Activated CD4-positive, alpha-beta T cell treated with anti-CD3 and anti-CD28 coated beads for 48 hours (primary cell): Measurements from ENCODE around the gene WNT10A.

ENCODE experiments used
- DNase-seq: peaks from one replicate; pipeline ENCODE4 v3.0.0-alpha.2; 2020

WNT10A gene

DNA sequence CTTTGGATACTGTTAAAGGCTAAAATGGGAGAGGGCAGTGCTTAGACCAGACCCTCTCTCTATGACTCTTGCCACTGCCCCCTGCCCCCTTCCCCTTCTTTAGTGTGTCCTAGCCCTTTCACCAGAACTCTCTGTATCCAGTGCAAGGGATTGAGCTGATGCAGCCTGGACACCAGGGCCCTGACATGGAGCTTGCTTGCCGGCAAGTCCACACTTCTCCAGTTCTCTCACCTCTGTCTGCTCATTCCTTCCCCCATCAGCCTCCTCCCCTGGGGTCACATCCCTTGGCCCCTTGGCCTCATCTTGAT, 22.6 kb upstream of the WNT10A start:
- no peak for DNase-seq

DNA sequence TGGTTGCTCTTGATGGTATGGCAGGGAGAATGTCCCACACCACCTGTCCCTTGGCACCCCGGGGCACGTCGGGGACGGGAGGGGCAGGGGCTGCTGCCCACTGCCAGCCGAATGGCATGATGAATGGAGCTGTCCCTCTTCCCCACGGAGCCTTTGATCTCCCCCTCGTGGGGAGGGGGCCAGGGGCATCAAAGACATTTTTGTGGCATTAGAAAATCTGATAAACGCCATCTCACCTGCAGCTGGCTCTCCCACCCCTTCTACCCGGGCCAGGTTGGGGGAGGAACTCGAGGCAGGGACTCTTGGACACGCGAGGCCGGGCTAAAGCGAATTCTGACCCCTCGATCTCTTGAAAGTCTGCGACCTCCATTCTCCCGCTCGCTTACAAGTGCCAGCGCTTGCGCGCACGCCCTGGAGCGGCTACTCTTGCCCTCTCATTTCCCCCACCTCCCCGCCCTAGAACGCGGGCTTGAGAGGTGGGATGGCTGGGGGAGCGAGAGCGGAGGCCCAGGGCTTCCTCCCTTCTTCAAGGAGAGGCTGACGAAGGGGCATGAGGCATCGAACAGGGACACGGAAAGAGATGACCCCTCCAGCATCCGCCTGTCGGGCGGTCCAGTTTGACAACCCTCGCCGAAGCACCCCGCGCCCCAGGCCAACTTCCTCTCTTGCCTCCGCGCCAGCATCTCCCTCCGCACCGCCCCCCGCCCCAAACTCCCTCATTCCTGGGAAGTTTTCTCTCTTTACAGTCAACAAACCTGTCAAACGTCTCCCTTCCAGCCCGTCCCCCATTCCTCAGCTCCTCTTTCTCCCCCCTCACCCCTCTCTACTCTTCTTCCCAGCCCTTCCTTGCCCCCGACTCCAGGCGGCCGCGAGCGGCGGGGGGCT, 21.7 kb upstream of the WNT10A start:
- no peak for DNase-seq

DNA sequence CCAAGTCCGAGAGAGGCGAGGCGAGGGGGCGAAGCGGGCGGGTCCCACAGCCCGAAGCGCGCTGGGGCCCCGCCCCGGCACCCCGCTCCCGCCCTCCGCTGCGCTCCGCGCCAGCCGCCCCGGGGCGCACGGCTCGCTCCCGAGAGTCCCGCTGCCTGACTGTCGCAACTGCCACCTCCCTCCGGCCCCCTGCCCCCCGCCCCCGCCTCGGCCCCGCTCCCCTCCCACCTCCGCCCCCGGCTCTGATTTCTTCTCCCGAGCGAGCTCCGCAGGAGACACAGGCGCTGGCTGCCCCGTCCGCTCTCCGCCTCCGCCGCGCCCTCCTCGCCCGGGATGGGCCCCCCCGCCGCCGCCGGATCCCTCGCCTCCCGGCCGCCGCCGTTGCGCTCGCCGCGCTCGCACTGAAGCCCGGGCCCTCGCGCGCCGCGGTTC, 21.1 kb upstream of the WNT10A start, which contains the start of gene WNT6:
TSS of gene WNT6 (plus strand) at position 250 of the 432 bp plus-strand sequence. CDS start 233 bp downstream, outside the sequence.
- no peak for DNase-seq

DNA sequence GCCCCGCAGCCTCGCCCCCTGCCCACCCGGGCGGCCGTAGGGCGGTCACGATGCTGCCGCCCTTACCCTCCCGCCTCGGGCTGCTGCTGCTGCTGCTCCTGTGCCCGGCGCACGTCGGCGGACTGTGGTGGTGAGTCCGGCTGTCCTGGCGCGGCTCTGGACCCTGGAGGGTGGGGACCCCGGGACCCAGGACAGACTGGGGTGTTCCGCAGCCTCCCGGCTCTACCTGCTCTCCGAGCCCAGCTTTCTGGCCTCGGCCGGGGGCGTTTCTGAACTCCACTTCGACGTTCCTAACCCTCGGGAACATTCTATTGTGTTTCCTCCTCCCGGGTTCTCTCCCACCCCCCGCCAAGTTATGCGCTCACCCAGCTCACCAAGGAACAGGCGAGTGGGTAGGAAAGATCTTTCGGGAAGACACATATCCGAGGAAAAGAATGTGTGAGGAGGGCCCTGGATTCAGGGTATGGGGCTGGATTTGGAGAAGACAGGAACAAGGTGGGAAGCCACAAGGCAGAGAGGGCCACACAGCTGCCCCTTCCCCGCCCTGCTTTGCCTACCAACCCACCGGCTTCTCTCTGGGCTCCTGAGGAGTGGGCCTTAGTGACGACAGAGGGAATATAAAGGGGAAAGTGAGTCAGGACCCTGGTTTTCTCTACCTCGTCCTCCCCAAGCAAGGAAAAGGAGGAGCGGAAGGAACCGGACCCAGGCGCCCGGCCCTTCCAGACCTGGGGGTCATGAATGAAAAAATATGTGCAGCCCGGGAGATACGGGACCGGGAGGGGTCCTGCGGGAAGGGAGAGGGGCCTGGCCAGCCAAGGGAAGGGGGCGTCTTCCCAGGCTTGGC, 20.4 kb upstream of the WNT10A start:
- DNase-seq = no peak

DNA sequence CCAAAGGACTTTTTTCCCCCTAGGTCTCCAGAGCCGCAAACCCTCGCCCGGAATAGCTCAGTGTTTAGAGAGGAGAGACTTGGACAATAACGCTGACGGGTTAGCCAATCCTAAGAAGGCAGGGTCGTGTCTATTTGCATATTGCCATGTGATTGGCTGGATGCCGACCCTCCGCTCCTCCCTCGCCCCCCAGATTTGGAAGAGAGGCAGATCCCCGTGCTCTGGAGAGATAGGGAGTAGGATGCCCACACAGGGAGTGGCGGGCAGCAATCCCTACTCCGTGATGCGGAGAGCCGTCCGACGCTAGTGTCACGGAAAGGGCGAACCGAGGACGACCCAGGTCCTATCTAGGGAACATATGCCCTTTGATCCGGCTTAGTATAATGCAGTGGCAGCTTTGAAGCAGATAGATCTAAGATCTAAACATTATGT, 19.7 kb upstream of the WNT10A start:
- DNase-seq = no peak

DNA sequence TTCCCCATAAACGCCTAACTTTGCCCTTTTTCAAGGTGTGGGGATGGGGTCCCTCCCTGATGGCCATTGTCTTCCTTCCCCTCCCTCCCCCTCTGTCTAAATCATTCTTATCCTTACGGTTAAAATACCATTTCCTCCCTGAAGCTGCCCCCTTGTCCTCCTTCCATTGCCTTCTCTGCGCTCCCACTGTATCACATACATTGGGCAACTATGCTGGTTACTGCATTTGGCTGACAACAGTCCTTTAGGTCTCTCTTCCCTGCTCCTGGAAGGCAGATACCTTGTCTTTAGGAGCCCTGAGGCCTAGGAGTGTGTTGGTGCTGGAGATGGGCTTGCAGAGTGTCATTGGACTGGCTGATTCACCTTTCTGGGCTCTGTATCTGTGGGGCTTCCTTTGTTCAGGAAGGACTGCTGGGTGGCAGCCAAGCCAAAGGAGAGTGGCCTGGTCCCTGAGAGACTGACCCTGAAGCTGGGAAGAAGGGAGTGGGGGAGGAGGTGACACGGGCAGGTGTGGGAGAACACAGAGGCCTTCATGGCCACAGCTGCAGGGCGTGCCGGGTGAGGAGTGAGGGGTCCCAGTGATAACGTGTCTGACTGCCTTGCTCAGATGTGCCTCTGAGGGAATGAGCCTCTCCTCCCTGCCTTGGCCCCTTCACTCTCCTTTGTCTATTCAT, 18.9 kb upstream of the WNT10A start:
- no peak for DNase-seq

DNA sequence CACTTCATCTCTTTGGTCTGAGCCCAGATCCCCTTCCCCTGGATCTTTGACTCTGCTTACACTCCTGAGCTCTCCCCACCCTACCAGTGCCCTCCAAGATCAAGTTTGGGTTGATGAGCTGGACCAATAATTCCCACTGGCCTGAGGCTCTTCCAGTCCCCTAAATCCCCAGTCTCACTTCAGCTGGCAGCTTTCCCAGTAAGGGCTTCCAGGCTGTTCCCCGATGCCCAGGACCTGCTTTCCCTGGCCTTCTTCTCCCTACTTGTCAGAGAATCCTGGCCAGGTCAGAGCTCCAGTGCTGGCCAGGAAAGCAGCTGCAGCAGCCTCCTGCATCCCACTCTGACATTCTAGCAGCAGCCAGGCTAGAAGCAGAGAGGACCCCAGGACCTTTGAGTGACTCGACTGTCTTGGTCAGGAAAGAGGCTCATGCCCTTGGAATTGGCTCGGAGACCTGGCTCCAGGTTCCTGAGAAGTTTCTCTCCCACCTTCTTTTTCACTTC, 17.6 kb upstream of the WNT10A start:
- DNase-seq = no peak

DNA sequence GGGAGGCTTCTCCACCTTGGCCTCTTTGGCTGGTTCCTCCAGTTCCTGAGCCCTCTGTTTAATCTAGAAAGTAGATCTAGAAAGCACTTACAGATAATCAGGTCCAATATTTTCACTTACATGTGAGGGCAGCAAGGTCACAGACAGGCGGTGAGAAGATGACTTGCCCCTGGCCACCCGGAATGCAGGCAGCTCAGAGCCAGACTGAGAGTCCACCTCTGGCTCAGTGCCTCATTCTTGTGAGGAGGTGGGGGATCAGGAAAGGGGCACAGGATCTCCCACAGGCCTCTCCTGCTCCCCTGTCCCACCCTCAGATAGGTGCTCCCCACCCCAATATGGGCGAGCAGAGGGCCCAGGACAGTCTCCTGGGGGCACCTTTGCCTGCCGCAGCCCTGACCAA, 15.3 kb upstream of the WNT10A start:
- DNase-seq = no peak

DNA sequence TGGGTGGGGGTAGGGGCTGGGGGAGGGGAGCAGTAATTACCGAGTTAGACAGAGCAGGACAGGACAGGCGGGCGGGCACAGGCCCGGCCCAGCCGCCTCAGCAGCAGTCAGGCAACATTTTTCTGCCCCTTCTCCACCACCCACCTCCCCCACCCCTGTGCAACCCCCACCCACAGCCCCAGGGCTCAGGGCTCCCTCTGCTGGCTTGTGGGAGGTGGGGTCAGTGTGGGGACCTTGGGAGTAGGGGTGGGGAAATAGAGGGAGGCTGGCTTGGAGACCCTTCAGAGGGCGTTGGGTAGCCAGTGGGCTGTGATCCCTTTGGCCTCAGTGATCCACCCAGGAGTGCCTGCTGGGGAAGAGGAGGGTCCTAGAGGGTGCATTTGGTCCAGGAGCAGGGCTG, 14.7 kb upstream of the WNT10A start:
- DNase-seq = no peak

DNA sequence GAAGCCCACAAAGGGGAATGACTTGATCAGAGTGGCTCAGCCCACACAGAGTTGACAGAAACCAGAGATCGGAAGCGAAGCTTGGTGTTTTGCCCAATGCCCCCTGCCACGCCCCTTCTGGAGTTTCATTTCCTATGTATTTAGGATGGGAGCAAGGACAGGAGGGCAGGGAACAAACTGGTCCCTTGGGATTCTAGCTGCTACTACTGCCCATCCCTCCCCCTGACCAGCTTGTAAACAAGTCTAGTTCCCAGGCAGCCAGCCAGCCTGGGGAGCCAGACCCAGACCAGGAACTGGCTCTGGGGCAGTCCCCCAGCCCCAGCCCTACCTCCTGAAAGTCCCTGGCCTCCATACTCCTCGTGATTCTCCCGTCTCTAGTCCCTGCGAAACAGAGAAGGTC, 12.8 kb upstream of the WNT10A start:
- DNase-seq = no peak

DNA sequence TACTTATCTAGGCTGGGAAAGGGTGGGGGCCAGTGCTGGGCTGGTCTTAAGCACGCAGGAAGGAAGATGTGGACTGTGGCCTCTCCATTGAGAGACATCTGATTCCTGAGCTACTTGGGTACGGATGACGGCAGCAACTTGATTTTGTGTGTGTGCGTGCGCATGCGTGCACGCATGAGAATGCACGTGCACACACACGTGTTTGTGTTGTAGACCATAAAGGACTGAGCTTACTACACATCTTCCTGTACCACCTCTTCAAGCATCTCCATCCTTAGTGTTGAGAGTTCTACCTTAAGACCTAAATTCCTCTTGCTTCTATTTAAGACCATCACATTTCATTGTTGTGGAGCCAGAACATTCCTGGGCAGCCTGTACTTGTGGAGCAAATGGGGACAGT, 11.6 kb upstream of the WNT10A start:
- no peak for DNase-seq

DNA sequence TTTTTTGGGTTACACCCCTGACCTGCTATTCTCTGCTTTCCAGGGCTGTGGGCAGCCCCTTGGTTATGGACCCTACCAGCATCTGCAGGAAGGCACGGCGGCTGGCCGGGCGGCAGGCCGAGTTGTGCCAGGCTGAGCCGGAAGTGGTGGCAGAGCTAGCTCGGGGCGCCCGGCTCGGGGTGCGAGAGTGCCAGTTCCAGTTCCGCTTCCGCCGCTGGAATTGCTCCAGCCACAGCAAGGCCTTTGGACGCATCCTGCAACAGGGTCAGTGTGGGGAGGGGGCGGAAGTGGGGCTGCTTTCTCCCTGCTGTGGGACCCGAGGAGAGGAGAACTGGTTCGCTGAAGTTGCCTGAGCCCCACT, 9.7 kb upstream of the WNT10A start:
- DNase-seq = peak; percentile 8

DNA sequence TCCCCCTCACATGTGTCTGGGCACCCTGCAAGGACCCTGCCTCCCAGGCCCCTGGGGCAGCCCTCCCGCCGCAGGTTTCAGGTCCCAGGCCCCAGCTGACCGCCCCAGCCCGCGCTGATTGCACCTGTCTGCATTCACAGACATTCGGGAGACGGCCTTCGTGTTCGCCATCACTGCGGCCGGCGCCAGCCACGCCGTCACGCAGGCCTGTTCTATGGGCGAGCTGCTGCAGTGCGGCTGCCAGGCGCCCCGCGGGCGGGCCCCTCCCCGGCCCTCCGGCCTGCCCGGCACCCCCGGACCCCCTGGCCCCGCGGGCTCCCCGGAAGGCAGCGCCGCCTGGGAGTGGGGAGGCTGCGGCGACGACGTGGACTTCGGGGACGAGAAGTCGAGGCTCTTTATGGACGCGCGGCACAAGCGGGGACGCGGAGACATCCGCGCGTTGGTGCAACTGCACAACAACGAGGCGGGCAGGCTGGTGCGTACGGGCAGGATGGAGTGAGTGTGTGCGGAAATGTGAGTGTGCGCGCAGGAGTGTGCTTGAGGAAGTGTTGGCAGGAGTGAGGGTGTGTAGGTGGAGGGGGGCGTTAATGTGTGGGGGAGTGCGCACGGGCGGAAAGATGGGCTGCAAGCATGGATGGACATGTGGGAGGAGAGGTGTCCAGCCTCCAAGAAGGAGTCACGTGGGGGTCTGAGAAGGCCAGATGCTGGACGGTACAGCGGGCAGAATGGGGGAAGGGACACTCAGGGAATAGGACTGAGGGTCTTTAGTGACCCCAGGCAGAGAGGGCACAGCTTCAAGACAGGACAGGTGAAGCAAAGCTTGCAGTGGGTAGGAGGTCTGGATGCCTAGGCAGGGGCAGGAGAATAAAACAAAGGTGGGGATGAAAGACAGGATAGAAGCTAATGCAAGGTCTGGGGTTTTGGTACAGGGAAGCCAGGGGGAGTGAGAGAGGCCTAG, 9.0 kb upstream of the WNT10A start:
- peak; percentile 34 for DNase-seq

DNA sequence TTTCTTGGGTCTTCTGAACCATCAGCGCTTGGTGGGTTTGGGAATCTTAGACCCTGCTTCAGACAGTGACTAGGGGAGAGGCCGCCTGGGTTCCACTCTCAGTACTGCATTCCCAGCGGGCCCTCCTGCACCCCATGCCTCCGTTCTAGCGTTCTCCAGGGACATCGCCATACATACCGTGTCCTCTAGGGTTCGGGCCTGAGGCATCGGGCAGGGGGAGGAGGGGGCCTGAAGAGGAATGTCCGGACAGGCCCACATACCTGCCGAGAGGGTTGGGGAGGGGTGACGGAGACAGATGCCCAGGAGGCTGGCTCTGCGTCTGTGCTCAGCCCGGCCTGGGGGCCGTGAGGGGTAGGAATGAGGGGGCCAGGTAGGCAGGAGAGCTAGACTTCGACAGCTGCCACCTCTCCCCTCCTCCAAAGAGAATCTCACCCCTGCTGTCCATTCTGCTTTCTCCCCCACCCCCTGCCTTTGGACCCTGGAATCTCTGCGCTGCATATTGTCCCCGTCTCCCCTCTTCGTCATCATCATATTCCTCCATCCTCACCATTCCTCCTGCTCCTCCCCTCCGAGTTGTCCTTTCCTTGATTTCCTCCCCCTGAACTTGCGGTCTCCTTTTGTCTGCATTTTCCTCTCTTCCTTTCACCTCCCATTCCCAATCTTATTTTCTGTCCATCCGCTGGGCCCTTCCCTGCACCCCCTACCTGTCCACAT, 7.8 kb upstream of the WNT10A start:
- DNase-seq = no peak

DNA sequence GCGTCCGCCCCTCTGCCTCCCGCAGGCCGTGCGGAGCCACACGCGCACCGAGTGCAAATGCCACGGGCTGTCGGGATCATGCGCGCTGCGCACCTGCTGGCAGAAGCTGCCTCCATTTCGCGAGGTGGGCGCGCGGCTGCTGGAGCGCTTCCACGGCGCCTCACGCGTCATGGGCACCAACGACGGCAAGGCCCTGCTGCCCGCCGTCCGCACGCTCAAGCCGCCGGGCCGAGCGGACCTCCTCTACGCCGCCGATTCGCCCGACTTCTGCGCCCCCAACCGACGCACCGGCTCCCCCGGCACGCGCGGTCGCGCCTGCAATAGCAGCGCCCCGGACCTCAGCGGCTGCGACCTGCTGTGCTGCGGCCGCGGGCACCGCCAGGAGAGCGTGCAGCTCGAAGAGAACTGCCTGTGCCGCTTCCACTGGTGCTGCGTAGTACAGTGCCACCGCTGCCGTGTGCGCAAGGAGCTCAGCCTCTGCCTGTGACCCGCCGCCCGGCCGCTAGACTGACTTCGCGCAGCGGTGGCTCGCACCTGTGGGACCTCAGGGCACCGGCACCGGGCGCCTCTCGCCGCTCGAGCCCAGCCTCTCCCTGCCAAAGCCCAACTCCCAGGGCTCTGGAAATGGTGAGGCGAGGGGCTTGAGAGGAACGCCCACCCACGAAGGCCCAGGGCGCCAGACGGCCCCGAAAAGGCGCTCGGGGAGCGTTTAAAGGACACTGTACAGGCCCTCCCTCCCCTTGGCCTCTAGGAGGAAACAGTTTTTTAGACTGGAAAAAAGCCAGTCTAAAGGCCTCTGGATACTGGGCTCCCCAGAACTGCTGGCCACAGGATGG, 7.1 kb upstream of the WNT10A start:
- peak; percentile 42 for DNase-seq

DNA sequence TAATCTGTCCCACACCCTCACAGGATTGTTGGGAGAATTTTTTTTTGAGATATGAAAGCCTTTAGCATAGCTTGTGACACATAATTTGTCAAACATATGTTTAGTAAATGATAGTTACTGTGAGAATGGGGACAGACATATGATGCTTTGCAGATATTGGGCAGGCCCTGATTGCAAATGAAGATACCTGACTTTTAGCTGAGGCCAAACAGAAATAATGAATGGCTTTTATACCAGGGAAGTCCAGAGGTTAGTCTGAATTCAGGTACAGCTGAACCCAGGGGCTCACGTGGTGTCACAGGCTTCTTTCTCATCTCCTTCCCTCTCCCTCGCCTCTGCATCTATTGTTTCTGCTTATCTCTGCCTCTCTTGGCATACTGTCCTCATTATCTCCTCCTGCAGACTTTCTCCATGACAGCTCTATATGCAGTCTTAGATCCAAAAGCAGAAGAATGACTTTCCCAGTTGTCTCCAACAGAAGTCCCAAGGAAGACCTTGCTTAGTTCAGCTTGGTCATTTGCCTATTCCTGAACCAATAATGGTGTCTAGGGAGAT, 4.9 kb upstream of the WNT10A start:
- DNase-seq = no peak

DNA sequence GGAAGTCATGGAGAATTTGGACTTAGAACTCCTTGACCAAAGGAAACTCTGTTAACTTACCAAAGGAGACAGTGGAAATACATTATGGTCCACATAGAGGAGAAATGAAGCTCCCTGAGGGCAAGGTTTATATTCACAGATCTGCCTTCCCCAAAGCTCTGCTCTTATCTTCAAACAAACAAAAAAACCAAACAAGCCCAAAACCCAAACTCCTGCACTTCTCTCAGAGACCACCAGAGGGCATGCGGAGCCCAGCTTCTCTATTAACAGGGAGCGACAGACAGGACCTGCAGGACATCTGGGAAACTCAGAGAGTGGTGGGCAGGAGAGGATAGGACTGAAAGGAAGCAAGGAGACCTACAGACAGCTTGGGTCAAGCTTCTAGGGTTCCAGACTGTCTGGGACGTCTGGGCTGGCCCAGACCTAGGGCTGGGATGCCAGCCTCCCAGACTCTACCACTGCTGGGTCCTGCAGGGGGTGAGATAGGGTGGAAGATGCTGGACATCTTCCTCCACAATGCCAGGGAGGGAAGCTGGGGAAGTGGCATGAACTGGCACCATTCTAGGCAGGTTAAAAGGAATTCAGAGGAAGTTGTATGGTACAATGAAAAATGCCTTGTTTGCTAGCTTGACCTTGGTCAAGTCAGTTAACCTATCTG, 4.0 kb upstream of the WNT10A start:
- DNase-seq = peak; percentile 80

DNA sequence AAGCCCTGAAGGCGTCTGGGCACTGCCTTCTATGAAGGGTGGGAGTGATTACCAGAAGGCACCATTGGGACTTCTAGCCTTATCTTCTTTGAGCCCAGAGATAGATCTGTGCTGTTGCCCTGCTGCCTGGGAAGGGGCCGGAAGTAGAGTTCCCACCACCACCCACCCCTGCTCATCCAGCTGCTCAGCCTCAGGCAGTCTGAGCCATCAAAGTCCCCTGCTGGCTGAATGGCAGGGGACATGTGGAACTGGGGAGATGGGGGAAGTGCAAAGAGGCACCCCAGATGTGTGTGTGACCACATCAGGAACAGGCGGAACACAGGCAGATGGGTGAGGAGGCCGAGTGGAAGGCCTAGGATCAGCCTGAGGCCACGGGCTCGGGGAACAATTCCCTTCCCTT, 3.3 kb upstream of the WNT10A start:
- DNase-seq = no peak

DNA sequence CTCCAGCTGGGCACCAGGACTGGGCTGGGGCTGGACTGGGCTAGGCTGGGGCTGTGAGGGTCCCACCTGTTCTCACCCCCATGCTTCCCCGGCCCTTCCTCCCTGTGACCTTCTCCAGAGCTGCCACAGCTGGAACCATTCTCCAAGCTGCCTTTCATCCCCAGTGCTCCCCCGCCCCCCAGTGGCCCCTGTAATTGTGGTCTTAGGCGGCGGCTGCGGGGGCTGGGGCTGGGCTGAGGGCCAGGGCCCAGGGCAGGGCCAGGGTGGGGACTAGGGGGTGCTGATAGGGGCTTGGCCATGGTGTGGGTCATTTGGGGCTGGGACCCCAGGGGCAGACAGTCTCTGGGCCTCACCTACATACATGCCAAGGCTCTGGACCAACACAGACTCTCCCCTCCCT, 2.8 kb upstream of the WNT10A start:
- DNase-seq = no peak

DNA sequence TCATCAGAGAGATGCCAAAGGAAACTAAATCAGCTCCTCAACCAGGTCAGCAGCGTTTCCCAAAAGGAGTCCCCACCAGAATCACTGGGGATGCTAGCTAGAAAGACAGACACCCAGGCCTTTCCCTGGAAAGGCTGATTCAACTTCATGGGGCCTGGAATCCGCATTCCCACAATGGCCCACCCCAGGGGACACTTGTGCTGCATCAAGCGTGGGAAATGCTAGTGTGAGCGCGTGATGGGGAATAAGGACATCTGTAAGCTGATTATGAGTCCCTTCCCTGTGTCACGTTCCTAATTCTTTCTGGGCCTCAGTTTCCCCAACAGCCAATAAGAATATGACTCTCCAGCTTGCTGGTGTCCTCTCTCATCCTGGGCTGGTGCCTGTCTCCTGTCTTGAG, 2.2 kb upstream of the WNT10A start:
- DNase-seq = no peak
